ENCODE measurements around the gene JMY. TPM values are rescaled to one million over a fixed set of nuclear protein-coding genes. Genes with fewer than 3 reads are reported as not detected.

JMY gene
- total RNA-seq, 2 experiments from 2014 or later, result 73.3 to 73.5 TPM

- POLR2A ChIA-PET, result interaction anchor here (0.7 to 2.4 kb wide), 13 partner anchors 10 to 1744 kb away, joined by 3 to 22 read pairs (median 4); partner anchors contain the start of genes AP3B1, ARSB, HOMER1 and SCAMP1
- peak in 11 of 14 experiments; percentile 1 to 68 (median 20) for DNase-seq
These were observed 535 bp downstream of the JMY start for GRCh38 chr5:79236362-79236969.

GRCh38 chr5:79236970-79237739, 1.2 kb downstream of the JMY start:
- ChIA-PET POLR2A (interaction anchor here (0.7 to 2.4 kb wide), 13 partner anchors 9 to 1745 kb away, joined by 3 to 22 read pairs (median 4); partner anchors contain the start of genes AP3B1, ARSB, HOMER1 and SCAMP1), CTCF (interaction anchor here (1.3 kb wide), 1 partner anchor 13 kb away, joined by 3 read pairs; no protein-coding TSS in a partner anchor)
- H3K27me3 ChIP-seq (ENCODE audit: control insufficient read depth in 1 of 2, insufficient read depth in 2 of 2, low read length in 2 of 2), result no peaks in the 10 kb centered on the region
- peaks cover 26% of the 10 kb centered on the region for H3K4me1 ChIP-seq (ENCODE audit: insufficient read depth, low read length)
- Mint-ChIP-seq H3K4me1 (ENCODE audit: low read depth) (peaks cover 44% of the 10 kb centered on the region), H3K36me3 (ENCODE audit: low read depth) (peaks cover 31% of the 10 kb centered on the region), H3K4me3 (peak overlapping the region; percentile 95), H3K27me3 (no peaks in the 10 kb centered on the region), H3K27ac (peak overlapping the region; percentile 96), H3K9me3 (no peaks in the 10 kb centered on the region)
- H3K36me3 ChIP-seq (ENCODE audit: insufficient read depth, low read length), result no peaks in the 10 kb centered on the region
- peak overlapping the region; percentile 65 for H3K4me3 ChIP-seq (ENCODE audit: low read length)
- ATAC-seq (ENCODE audit: poor library complexity), result peak; percentile 19
- intact Hi-C loops (cut with DNase I, micrococcal nuclease), result loop anchor here (2.0 to 10.0 kb wide), 14 partner anchors 16 to 1745 kb away; partner anchors contain the start of genes ARSB (in 1 of the 2), DHFR (in 1 of the 2), FAM151B (in 1 of the 2) and HOMER1 (in 1 of the 2)
- no peaks in the 10 kb centered on the region for H3K9me3 ChIP-seq (ENCODE audit: control insufficient read depth in 1 of 2, insufficient read depth in 1 of 2, low read length in 2 of 2)
- DNase-seq, result peak in 13 of 14 experiments; percentile 2 to 56 (median 22)
- no peak for TF ChIP-seq CTCF (IDR thresholded peaks at IDR 0.05)
- peak overlapping the region; percentile 67 to 89 for H3K27ac ChIP-seq (ENCODE audit: low read depth in 1 of 2, low read length in 2 of 2)

More at GRCh38 chr5:79236362-79236969, 535 bp downstream of the JMY start:
- no peaks in the 10 kb centered on the region for H3K36me3 ChIP-seq (ENCODE audit: insufficient read depth, low read length)
- Mint-ChIP-seq H3K36me3 (ENCODE audit: low read depth) (peaks cover 31% of the 10 kb centered on the region), H3K4me3 (peak overlapping the region; percentile 95), H3K4me1 (ENCODE audit: low read depth) (peaks cover 37% of the 10 kb centered on the region), H3K27me3 (no peaks in the 10 kb centered on the region), H3K27ac (peak overlapping the region; percentile 96), H3K9me3 (no peaks in the 10 kb centered on the region)
- intact Hi-C loops (cut with DNase I, micrococcal nuclease), result loop anchor here (2.0 to 10.0 kb wide), 14 partner anchors 16 to 1744 kb away; partner anchors contain the start of genes ARSB (in 1 of the 2), DHFR (in 1 of the 2), FAM151B (in 1 of the 2) and HOMER1 (in 1 of the 2)
- H3K9me3 ChIP-seq (ENCODE audit: control insufficient read depth in 1 of 2, insufficient read depth in 1 of 2, low read length in 2 of 2), result no peaks in the 10 kb centered on the region
- peak; percentile 14 for ATAC-seq (ENCODE audit: poor library complexity)
- H3K27me3 ChIP-seq (ENCODE audit: control insufficient read depth in 1 of 2, insufficient read depth in 2 of 2, low read length in 2 of 2), result no peaks in the 10 kb centered on the region
- H3K27ac ChIP-seq (ENCODE audit: low read depth in 1 of 2, low read length in 2 of 2), result peak overlapping the region; percentile 79 to 89
- CTCF ChIA-PET, result no interaction called here
- no peak for TF ChIP-seq CTCF (IDR thresholded peaks at IDR 0.05)
- peak overlapping the region; percentile 65 for H3K4me3 ChIP-seq (ENCODE audit: low read length)
- peaks cover 26% of the 10 kb centered on the region for H3K4me1 ChIP-seq (ENCODE audit: insufficient read depth, low read length)

Data from CD4-positive, alpha-beta T cell (primary cell).